HCT116 (cell line): ENCODE results near the gene ADRM1. TPM values are rescaled to one million over a fixed set of nuclear protein-coding genes. Genes with fewer than 3 reads are reported as not detected.

ENCODE experiments used
- ATAC-seq: fragments of 200-7000 bp; cut with Tn5 transposase; 2 replicates; pipeline ENCODE4 v1.9.1; 2020; ENCODE audit warnings: mild to moderate bottlenecking, moderate library complexity
- BruUV-seq: library from RNA; stranded (reverse); fragments of 400-500 nt; replicated peaks from 2 replicates; lab custom pipeline; 2021; lab: Mats Ljungman, UMichigan
- CTCF ChIA-PET: fragments of 300-600 bp; sonication (Branson Sonifier 250); formaldehyde crosslinking; loops from one replicate; lab custom pipeline; 2021; ENCODE audit warnings: antibody characterized with exemption; lab: Charles Lee
- POLR2A ChIA-PET: fragments of 300-600, 350-600 bp; sonication (Branson Sonifier 250); formaldehyde crosslinking; loops from one replicate; lab custom pipeline; 2021; ENCODE audit warnings: antibody characterized with exemption; lab: Charles Lee
- RAD21 ChIA-PET, 2 experiments: fragments of 300-600 bp; sonication (Branson Sonifier 250); formaldehyde crosslinking; loops; one replicate each; lab custom pipeline; 2023; ENCODE audit warnings: low total read pairs in 2 of 2; ENCODE audit not compliant: uncharacterized antibody in 2 of 2, unreplicated experiment in 2 of 2, low non-redundant PET in 1 of 2; lab: Charles Lee
- DNase-seq: peaks from one replicate; pipeline ENCODE4 v3.0.0-alpha.2; 2010; ENCODE audit warnings: low read depth, low spot score
- H2AFZ ChIP-seq: fragments of 200-600 bp; shearing (Covaris generic), sonication (generic); 2 replicates; pipeline ENCODE4 v1.6.1; 2017; ENCODE audit warnings: low read depth, mixed run types, mixed read lengths, antibody characterized with exemption, low read length; ENCODE audit not compliant: poor library complexity, severe bottlenecking
- H3K27ac ChIP-seq: 2 replicates; pipeline ENCODE4 v1.5.1; 2012; ENCODE audit warnings: low read depth, low read length
- H3K27me3 ChIP-seq: fragments of 200-600 bp; sonication (generic); 2 replicates; pipeline ENCODE4 v1.6.1; 2016; ENCODE audit warnings: mixed run types, low read length, mixed read lengths; ENCODE audit not compliant: insufficient read depth
- H3K36me3 ChIP-seq, 2 experiments: fragments of 200-500 bp in 1 of 2; fragments of 200-600 bp in 1 of 2; sonication (Bioruptor generic) in 1 of 2; sonication (generic) in 1 of 2; 2 replicates each; pipeline versions ENCODE4 v1.5.1 to v1.6.1; 2014 to 2016; ENCODE audit warnings: low read length in 2 of 2, inconsistent platforms in 1 of 2, mixed read lengths in 1 of 2, mixed run types in 1 of 2; ENCODE audit not compliant: insufficient read depth in 2 of 2, control insufficient read depth in 1 of 2
- H3K4me1 ChIP-seq, 2 experiments: fragments of 200-600 bp in 1 of 2; sonication (generic) in 1 of 2; 2 replicates each; pipeline versions ENCODE4 v1.5.1 to v1.6.1; 2012 to 2017; ENCODE audit warnings: low read length in 2 of 2, inconsistent platforms in 1 of 2, mild to moderate bottlenecking in 1 of 2, mixed read lengths in 1 of 2, mixed run types in 1 of 2, moderate library complexity in 1 of 2; ENCODE audit not compliant: insufficient read depth in 2 of 2, control insufficient read depth in 1 of 2
- H3K4me2 ChIP-seq: fragments of 200-600 bp; sonication (generic); 2 replicates; pipeline ENCODE4 v1.6.1; 2017; ENCODE audit warnings: mixed run types, low read length, mixed read lengths
- H3K4me3 ChIP-seq, 2 experiments: fragments of 200-600 bp in 1 of 2; sonication (generic) in 1 of 2; replicated peaks in 1 of 2; 2 replicates each; pipeline ENCODE4 v1.5.1; 2011 to 2016; ENCODE audit warnings: low read length in 2 of 2, control low read depth in 1 of 2, low read depth in 1 of 2, mild to moderate bottlenecking in 1 of 2, mixed read lengths in 1 of 2, mixed run types in 1 of 2
- H3K79me2 ChIP-seq: fragments of 200-600 bp; sonication (generic); 2 replicates; pipeline ENCODE4 v1.6.1; 2017; ENCODE audit warnings: mild to moderate bottlenecking, mixed run types, low read length, moderate library complexity, mixed read lengths; ENCODE audit not compliant: insufficient read depth
- H3K9ac ChIP-seq: fragments of 200-600 bp; sonication (generic); 2 replicates; pipeline ENCODE4 v1.6.1; 2016; ENCODE audit warnings: low read length, mixed read lengths
- H3K9me2 ChIP-seq: fragments of 200-600 bp; sonication (generic), shearing (Covaris generic); 2 replicates; pipeline ENCODE4 v1.6.1; 2017; ENCODE audit warnings: mixed run types, mild to moderate bottlenecking, moderate library complexity; ENCODE audit not compliant: insufficient read depth
- H3K9me3 ChIP-seq, 2 experiments: fragments of 200-500 bp in 1 of 2; fragments of 200-600 bp in 1 of 2; sonication (Bioruptor generic) in 1 of 2; sonication (generic) in 1 of 2; 2 replicates each; pipeline ENCODE4 v1.6.1; 2014 to 2017; ENCODE audit warnings: low read length in 2 of 2, mixed read lengths in 2 of 2, inconsistent platforms in 1 of 2, low read depth in 1 of 2, mild to moderate bottlenecking in 1 of 2, mixed run types in 1 of 2, moderate library complexity in 1 of 2; ENCODE audit not compliant: control insufficient read depth in 1 of 2, insufficient read depth in 1 of 2
- H4K20me1 ChIP-seq: fragments of 200-600 bp; sonication (generic), shearing (Covaris generic); 2 replicates; pipeline ENCODE4 v1.6.1; 2017; ENCODE audit warnings: mixed run types, mild to moderate bottlenecking, moderate library complexity; ENCODE audit not compliant: insufficient read depth
- CBX3 ChIP-seq: IDR thresholded peaks from 2 replicates; pipeline ENCODE4 v1.6.1; 2012; ENCODE audit warnings: low read depth
- CEBPB ChIP-seq: IDR thresholded peaks from 2 replicates; pipeline ENCODE4 v1.6.1; 2012; ENCODE audit warnings: low read depth
- EZH2 ChIP-seq: fragments of 200-600 bp; sonication (generic); IDR thresholded peaks from 2 replicates; pipeline ENCODE4 v1.6.1; 2017; ENCODE audit warnings: antibody characterized with exemption, mixed run types
- EZH2phosphoT487 ChIP-seq: fragments of 200-600 bp; IDR thresholded peaks from 2 replicates; pipeline ENCODE4 v1.6.1; 2018; ENCODE audit warnings: antibody characterized with exemption, borderline replicate concordance
- JUND ChIP-seq: IDR thresholded peaks from 2 replicates; pipeline ENCODE4 v1.6.1; 2012
- POLR2AphosphoS5 ChIP-seq: IDR thresholded peaks from 2 replicates; pipeline ENCODE4 v1.6.1; 2011; ENCODE audit warnings: mild to moderate bottlenecking, low read depth, low read length, moderate library complexity
- RAD21 ChIP-seq: IDR thresholded peaks from 2 replicates; pipeline ENCODE4 v1.6.1; 2012; ENCODE audit warnings: low read depth, mild to moderate bottlenecking
- SIN3A ChIP-seq: IDR thresholded peaks from 2 replicates; pipeline ENCODE4 v1.6.1; 2012; ENCODE audit warnings: low read depth
- SRF ChIP-seq: IDR thresholded peaks from 2 replicates; pipeline ENCODE4 v1.6.1; 2012; ENCODE audit warnings: low read depth
- ZNF274 ChIP-seq: fragments of 200-500 bp; sonication (Bioruptor generic); IDR thresholded peaks from 2 replicates; pipeline ENCODE4 v1.6.1; 2014; ENCODE audit warnings: mild to moderate bottlenecking, low read depth, low read length, inconsistent platforms
- intact Hi-C: fragments of 100-400 bp; cut with micrococcal nuclease; formaldehyde crosslinking; loops from 2 replicates; pipeline ENCODE4 v1.10.0; 2022
- total RNA-seq: library from RNA; stranded (reverse); gene quantifications from one replicate; pipeline ENCODE4 v1.2.1, GENCODE V29; 2021; ENCODE audit not compliant: unreplicated experiment
- TF ChIP-seq, protein P1 (sequence below): IDR thresholded peaks from 2 replicates; pipeline ENCODE4 v1.6.1; 2012
- TF ChIP-seq, protein P2 (sequence below): IDR thresholded peaks from 2 replicates; pipeline ENCODE4 v1.6.1; 2012; ENCODE audit warnings: low read depth

ADRM1 gene
- total RNA-seq, 1 experiment from 2014 or later, result 158 TPM

DNA sequence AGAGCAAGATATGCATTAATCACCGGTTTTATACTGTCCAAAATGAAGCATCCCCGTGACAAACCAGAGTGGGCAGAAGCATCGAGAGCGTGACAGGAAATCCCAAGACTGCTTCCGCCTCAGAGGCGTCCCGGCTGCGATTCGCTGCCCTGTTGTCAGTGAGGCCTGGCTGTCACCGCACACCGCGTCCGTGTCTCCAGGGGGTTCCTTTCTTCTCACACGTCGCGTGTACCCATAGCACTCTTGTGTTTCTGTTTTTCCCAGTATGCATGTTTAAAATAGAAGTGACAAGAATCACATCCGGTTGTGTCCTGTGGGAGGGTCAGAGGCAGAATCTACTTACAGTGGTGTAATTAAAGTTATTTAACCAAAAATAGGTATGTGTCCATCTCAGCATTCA is 8.3 kb upstream of the ADRM1 start:
- ChIA-PET POLR2A (no interaction called here), RAD21 (no interaction called here), CTCF (no interaction called here)
- no peak overlapping the region for H2AFZ ChIP-seq
- TF ChIP-seq RAD21 (no peak), CBX3 (no peak), CEBPB (no peak), SIN3A (no peak), POLR2AphosphoS5 (no peak), JUND (no peak), SRF (no peak), EZH2 (no peak), ZNF274 (no peak), EZH2phosphoT487 (no peak)
- TF ChIP-seq, protein P1, sequence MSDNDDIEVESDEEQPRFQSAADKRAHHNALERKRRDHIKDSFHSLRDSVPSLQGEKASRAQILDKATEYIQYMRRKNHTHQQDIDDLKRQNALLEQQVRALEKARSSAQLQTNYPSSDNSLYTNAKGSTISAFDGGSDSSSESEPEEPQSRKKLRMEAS, result no peak
- TF ChIP-seq, protein P2, sequence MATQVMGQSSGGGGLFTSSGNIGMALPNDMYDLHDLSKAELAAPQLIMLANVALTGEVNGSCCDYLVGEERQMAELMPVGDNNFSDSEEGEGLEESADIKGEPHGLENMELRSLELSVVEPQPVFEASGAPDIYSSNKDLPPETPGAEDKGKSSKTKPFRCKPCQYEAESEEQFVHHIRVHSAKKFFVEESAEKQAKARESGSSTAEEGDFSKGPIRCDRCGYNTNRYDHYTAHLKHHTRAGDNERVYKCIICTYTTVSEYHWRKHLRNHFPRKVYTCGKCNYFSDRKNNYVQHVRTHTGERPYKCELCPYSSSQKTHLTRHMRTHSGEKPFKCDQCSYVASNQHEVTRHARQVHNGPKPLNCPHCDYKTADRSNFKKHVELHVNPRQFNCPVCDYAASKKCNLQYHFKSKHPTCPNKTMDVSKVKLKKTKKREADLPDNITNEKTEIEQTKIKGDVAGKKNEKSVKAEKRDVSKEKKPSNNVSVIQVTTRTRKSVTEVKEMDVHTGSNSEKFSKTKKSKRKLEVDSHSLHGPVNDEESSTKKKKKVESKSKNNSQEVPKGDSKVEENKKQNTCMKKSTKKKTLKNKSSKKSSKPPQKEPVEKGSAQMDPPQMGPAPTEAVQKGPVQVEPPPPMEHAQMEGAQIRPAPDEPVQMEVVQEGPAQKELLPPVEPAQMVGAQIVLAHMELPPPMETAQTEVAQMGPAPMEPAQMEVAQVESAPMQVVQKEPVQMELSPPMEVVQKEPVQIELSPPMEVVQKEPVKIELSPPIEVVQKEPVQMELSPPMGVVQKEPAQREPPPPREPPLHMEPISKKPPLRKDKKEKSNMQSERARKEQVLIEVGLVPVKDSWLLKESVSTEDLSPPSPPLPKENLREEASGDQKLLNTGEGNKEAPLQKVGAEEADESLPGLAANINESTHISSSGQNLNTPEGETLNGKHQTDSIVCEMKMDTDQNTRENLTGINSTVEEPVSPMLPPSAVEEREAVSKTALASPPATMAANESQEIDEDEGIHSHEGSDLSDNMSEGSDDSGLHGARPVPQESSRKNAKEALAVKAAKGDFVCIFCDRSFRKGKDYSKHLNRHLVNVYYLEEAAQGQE, result no peak
- ATAC-seq, result no peak
- no peak overlapping the region for H3K4me2 ChIP-seq
- peaks cover 5 to 6% of the 10 kb centered on the region in 2 experiments; a peak in 1 of 4 replicates for H3K36me3 ChIP-seq
- no TSS peak for BruUV-seq
- no peaks in the 10 kb centered on the region for H3K27me3 ChIP-seq
- H3K9ac ChIP-seq, result no peak overlapping the region
- H3K9me2 ChIP-seq, result no peaks in the 10 kb centered on the region
- no peak overlapping the region for H3K27ac ChIP-seq
- no peak overlapping the region for H3K4me3 ChIP-seq
- H3K4me1 ChIP-seq, result no peaks in the 10 kb centered on the region
- H4K20me1 ChIP-seq, result no peaks in the 10 kb centered on the region
- no peaks in the 10 kb centered on the region for H3K79me2 ChIP-seq
- intact Hi-C loops, result no loop called here
- H3K9me3 ChIP-seq, result no peaks in the 10 kb centered on the region
- no peak for DNase-seq
